Mesendoderm (in vitro differentiated cells): Measurements from ENCODE around the gene ABCB11.

ENCODE experiments used
- DNase-seq: peaks from one replicate; pipeline ENCODE4 v3.0.0; 2013
- H2AK5ac ChIP-seq: 2 replicates; pipeline ENCODE4 v1.6.1; 2013; ENCODE audit warnings: low read length, inconsistent platforms
- H2BK120ac ChIP-seq: 2 replicates; pipeline ENCODE4 v1.6.1; 2013; ENCODE audit warnings: low read depth, mild to moderate bottlenecking, low read length, moderate library complexity, mixed read lengths
- H2BK15ac ChIP-seq: replicated peaks from 2 replicates; pipeline ENCODE4 v1.6.1; 2013; ENCODE audit warnings: low read depth, mild to moderate bottlenecking, moderate library complexity
- H2BK5ac ChIP-seq: 2 replicates; pipeline ENCODE4 v1.6.1; 2013; ENCODE audit warnings: low read length, inconsistent platforms
- H3K18ac ChIP-seq: 2 replicates; pipeline ENCODE4 v1.6.1; 2013; ENCODE audit warnings: mild to moderate bottlenecking, low read length, mixed read lengths
- H3K23ac ChIP-seq: one replicate; pipeline ENCODE4 v1.6.1; 2013; ENCODE audit warnings: low read length
- H3K27ac ChIP-seq: 2 replicates; pipeline ENCODE4 v1.5.1; 2013; ENCODE audit warnings: low read depth, mild to moderate bottlenecking, inconsistent platforms, low read length, moderate library complexity
- H3K27me3 ChIP-seq: 2 replicates; pipeline ENCODE4 v1.6.1; 2013; ENCODE audit warnings: low read length, control low read depth, mild to moderate bottlenecking, inconsistent platforms; ENCODE audit not compliant: insufficient read depth, poor library complexity
- H3K36me3 ChIP-seq: 2 replicates; pipeline ENCODE4 v1.6.1; 2013; ENCODE audit warnings: low read length, inconsistent platforms; ENCODE audit not compliant: control insufficient read depth, insufficient read depth
- H3K4ac ChIP-seq: one replicate; pipeline ENCODE4 v1.6.1; 2013; ENCODE audit warnings: low read depth, mild to moderate bottlenecking, low read length, moderate library complexity
- H3K4me1 ChIP-seq: 2 replicates; pipeline ENCODE4 v1.6.1; 2013; ENCODE audit warnings: low read depth, low read length, inconsistent platforms; ENCODE audit not compliant: control insufficient read depth
- H3K4me2 ChIP-seq: 2 replicates; pipeline ENCODE4 v1.6.1; 2013; ENCODE audit warnings: low read length
- H3K4me3 ChIP-seq: 2 replicates; pipeline ENCODE4 v1.5.1; 2013; ENCODE audit warnings: mild to moderate bottlenecking, low read length
- H3K56ac ChIP-seq: one replicate; pipeline ENCODE4 v1.6.1; 2013; ENCODE audit warnings: low read length
- H3K79me1 ChIP-seq: 2 replicates; pipeline ENCODE4 v1.6.1; 2013; ENCODE audit warnings: low read length, inconsistent platforms
- H3K79me2 ChIP-seq: 2 replicates; pipeline ENCODE4 v1.6.1; 2013; ENCODE audit warnings: mild to moderate bottlenecking, low read length; ENCODE audit not compliant: control insufficient read depth, insufficient read depth
- H3K9ac ChIP-seq: 2 replicates; pipeline ENCODE4 v1.6.1; 2013; ENCODE audit warnings: low read length, inconsistent platforms
- H4K5ac ChIP-seq: one replicate; pipeline ENCODE4 v1.6.1; 2013; ENCODE audit warnings: low read length
- H4K8ac ChIP-seq: one replicate; pipeline ENCODE4 v1.6.1; 2013; ENCODE audit warnings: low read depth, mild to moderate bottlenecking, control low read depth, low read length, moderate library complexity
- WGBS: extraction: QIAGEN DNeasy Blood & Tissue Kit; methylation state at CpG from one replicate; pipeline ENCODE4 v1.1.7; 2013; ENCODE audit warnings: low lambda C conversion rate, missing lambda C conversion rate; ENCODE audit not compliant: insufficient coverage; ENCODE audit errors: extremely low coverage; 5-methylcytosine and 5-hydroxymethylcytosine counted together

Gene ABCB11

DNA sequence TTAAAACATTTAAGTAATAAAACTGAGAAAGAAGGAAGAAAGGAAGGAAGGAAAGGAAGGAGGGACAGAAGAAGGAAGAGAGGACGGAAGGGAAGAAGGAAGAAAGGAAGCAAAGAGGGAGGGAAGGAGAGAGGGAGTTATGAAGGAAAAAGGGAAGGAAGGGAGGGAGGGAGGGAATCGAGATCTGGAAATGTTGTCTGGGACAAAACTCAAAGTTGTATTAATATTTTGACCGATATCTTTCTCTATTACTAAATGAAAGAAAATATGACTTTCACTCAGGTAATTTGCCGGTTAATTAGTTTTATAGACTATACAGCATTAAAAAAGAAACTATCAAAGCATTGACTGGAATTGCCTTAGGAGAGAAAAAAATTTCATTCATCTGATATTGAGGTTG, 85.6 kb downstream of the ABCB11 start:
- H4K5ac ChIP-seq = no peak overlapping the region
- no peak overlapping the region for H3K9ac ChIP-seq
- no peak for DNase-seq
- no peak overlapping the region for H3K4me2 ChIP-seq
- H2BK15ac ChIP-seq = no peak overlapping the region
- no peaks in the 10 kb centered on the region for H3K4me1 ChIP-seq
- no peaks in the 10 kb centered on the region for H3K36me3 ChIP-seq
- no CpG with 5 or more reads among the region's 4 CpGs for WGBS
- no peak overlapping the region for H3K23ac ChIP-seq
- no peak overlapping the region for H3K27ac ChIP-seq
- no peak overlapping the region for H3K4ac ChIP-seq
- H3K18ac ChIP-seq = no peak overlapping the region
- no peaks in the 10 kb centered on the region for H3K79me2 ChIP-seq
- H3K56ac ChIP-seq = no peak overlapping the region
- no peak overlapping the region for H2BK120ac ChIP-seq
- no peaks in the 10 kb centered on the region for H3K79me1 ChIP-seq
- H2BK5ac ChIP-seq = no peak overlapping the region
- H3K27me3 ChIP-seq = no peaks in the 10 kb centered on the region
- H4K8ac ChIP-seq = no peak overlapping the region
- H2AK5ac ChIP-seq = no peak overlapping the region
- no peak overlapping the region for H3K4me3 ChIP-seq

DNA sequence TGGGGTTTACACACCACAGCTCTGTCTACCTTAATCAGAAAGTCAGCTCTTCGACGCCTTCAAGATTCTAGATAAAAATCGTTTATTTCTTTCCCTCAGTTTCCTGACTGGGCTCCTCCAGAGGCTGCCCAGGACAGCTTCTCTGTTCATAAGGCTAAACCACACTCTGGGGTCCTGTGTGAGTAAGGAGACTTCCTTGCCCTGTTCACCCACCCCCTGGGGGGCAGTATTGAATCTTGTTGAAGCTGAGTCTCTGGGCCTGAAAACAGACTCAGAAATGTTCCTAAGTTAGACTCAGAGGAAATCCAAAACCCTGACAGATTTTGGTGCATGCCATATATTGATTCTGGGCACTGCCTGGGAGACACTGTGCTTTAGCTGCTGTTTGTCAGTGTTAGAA, 87.1 kb downstream of the ABCB11 start:
- DNase-seq = peak; percentile 31
- WGBS = no CpG with 5 or more reads among the region's 3 CpGs
- H3K79me2 ChIP-seq = no peaks in the 10 kb centered on the region
- H2BK120ac ChIP-seq = no peak overlapping the region
- H3K56ac ChIP-seq = no peak overlapping the region
- H3K4me1 ChIP-seq = no peaks in the 10 kb centered on the region
- no peak overlapping the region for H2BK5ac ChIP-seq
- no peak overlapping the region for H3K27ac ChIP-seq
- no peaks in the 10 kb centered on the region for H3K36me3 ChIP-seq
- no peak overlapping the region for H3K18ac ChIP-seq
- no peaks in the 10 kb centered on the region for H3K79me1 ChIP-seq
- H4K5ac ChIP-seq = no peak overlapping the region
- H3K4me3 ChIP-seq = no peak overlapping the region
- H2BK15ac ChIP-seq = no peak overlapping the region
- H3K9ac ChIP-seq = no peak overlapping the region
- H4K8ac ChIP-seq = no peak overlapping the region
- no peak overlapping the region for H3K23ac ChIP-seq
- H3K27me3 ChIP-seq = no peaks in the 10 kb centered on the region
- H2AK5ac ChIP-seq = no peak overlapping the region
- H3K4ac ChIP-seq = no peak overlapping the region
- H3K4me2 ChIP-seq = no peak overlapping the region

DNA sequence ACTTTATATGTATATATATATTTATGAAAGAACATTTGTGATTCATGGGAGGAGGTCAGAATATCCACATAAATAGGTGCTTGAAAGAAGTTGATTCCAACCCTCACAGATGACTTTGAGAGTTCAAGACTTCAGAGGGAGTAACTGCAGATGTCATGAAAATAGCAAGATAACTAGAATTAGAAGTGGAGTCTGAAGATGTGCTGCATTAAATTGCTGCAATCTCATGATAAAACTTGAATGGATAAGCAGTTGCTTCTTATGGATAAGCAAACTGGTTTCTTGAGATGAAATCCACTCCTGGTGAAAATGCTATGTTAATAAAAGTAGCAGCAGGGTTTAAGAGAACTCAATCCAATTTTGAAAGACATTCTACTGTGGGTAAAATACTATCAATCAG, 89.8 kb downstream of the ABCB11 start:
- Histone ChIP-seq H3K4me2 (no peak overlapping the region), H3K27ac (no peak overlapping the region), H2AK5ac (no peak overlapping the region), H3K23ac (no peak overlapping the region), H3K4ac (no peak overlapping the region), H3K4me3 (no peak overlapping the region), H3K9ac (no peak overlapping the region), H3K36me3 (no peaks in the 10 kb centered on the region), H3K27me3 (no peaks in the 10 kb centered on the region), H3K79me1 (no peaks in the 10 kb centered on the region), H3K4me1 (no peaks in the 10 kb centered on the region), H3K18ac (no peak overlapping the region), H2BK5ac (no peak overlapping the region), H4K5ac (no peak overlapping the region), H4K8ac (no peak overlapping the region), H2BK120ac (no peak overlapping the region), H3K79me2 (no peaks in the 10 kb centered on the region), H3K56ac (no peak overlapping the region), H2BK15ac (no peak overlapping the region)
- no peak for DNase-seq

DNA sequence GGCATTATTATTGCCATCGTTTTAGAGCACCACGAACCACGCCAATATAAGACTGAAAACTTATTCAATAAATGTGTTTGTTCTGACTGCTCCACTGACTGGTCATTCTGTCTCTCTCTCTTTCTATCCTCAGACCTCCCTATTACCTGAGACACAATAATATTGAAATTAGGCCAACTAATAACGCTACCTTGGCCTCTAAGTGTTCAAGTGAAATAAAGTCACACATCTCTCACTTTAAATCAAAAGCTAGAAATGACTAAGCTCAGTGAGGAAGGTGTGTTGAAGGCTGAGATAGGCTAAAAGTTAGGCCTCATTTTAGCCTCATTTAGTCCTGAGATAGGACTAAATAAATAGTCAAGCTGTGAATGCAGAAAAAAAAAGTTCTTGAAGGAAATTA, 91.2 kb downstream of the ABCB11 start:
- no peak for DNase-seq

DNA sequence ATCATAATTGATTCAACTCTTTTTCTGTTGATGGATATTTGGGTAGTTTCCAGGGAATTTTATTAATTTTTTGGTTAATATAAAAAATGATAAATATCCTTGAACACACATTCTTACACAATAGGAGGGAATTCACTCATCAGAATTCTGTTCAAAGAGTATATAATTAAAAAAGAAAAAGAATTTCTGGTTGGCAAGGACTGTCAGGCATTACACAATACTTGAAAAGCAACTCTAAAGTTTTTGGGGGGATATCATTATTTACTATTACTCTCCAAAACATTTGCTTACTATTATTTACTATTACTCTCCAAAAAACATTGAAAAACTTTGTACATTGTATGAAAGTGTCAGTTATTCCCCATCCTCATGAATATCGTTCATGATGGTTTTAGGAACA, 92.1 kb downstream of the ABCB11 start:
- Histone ChIP-seq H3K4me3 (no peak overlapping the region), H3K27ac (no peak overlapping the region), H3K23ac (no peak overlapping the region), H3K4me1 (peaks cover 2% of the 10 kb centered on the region), H3K56ac (no peak overlapping the region), H4K8ac (no peak overlapping the region), H3K36me3 (no peaks in the 10 kb centered on the region), H2BK15ac (no peak overlapping the region), H2BK5ac (no peak overlapping the region), H2BK120ac (no peak overlapping the region), H3K79me1 (no peaks in the 10 kb centered on the region), H3K27me3 (no peaks in the 10 kb centered on the region), H3K4me2 (no peak overlapping the region), H4K5ac (no peak overlapping the region), H3K79me2 (no peaks in the 10 kb centered on the region), H2AK5ac (no peak overlapping the region), H3K9ac (no peak overlapping the region), H3K4ac (no peak overlapping the region), H3K18ac (no peak overlapping the region)
- DNase-seq = no peak
- whole genome bisulfite sequencing = no CpG with 5 or more reads among the region's 1 CpG

More for the DNA sequence above, 91.2 kb downstream of the ABCB11 start:
- H4K5ac ChIP-seq = no peak overlapping the region
- peaks cover 2% of the 10 kb centered on the region for H3K4me1 ChIP-seq
- no peak overlapping the region for H4K8ac ChIP-seq
- H3K56ac ChIP-seq = no peak overlapping the region
- no peak overlapping the region for H3K27ac ChIP-seq
- no peak overlapping the region for H2BK5ac ChIP-seq
- no peak overlapping the region for H2AK5ac ChIP-seq
- H3K36me3 ChIP-seq = no peaks in the 10 kb centered on the region
- no peak overlapping the region for H3K4me2 ChIP-seq
- no peaks in the 10 kb centered on the region for H3K79me1 ChIP-seq
- no peak overlapping the region for H3K18ac ChIP-seq
- no peak overlapping the region for H2BK120ac ChIP-seq
- H3K4ac ChIP-seq = no peak overlapping the region
- H3K79me2 ChIP-seq = no peaks in the 10 kb centered on the region
- no peak overlapping the region for H3K23ac ChIP-seq
- H3K4me3 ChIP-seq = no peak overlapping the region
- no peak overlapping the region for H2BK15ac ChIP-seq
- H3K27me3 ChIP-seq = no peaks in the 10 kb centered on the region
- H3K9ac ChIP-seq = no peak overlapping the region
- no CpG with 5 or more reads among the region's 4 CpGs for WGBS

DNA sequence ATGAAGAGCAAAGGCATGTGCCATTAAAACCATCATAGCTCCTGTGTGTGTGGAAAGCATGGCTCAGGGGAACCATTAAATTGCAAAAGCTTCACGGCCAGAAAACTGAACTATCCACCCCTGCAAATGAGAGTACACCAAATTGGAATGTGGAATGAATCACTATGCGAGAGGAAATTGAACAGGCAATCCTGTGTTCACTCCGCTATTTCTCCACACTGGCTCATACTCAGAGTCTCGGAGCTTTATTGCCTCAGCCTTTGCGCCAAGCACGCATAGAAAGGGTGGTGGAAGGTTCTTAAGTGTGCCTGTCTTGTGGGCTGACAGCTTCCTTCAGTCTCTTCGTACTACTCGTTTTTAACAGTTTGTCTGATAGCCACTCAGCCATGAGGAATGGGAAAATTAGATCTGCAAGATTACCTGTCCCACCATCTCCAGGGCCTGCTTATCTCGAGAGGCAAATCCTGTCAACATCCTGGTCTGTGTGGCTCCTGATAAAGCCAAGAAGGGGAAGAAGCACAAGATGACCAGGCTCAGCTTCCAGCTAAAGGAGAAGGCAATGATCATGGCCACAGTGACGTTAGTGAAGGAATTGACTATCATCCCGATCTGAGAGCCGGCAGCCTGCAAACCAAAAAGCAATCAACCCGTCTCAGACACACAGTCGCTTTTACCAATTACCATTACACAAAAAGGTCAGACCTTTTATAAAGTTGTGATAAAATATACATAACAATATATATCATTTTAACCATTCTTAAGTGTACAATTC, 95.1 kb downstream of the ABCB11 start:
- Histone ChIP-seq H3K79me2 (no peaks in the 10 kb centered on the region), H3K79me1 (no peaks in the 10 kb centered on the region), H3K36me3 (no peaks in the 10 kb centered on the region), H3K18ac (no peak overlapping the region), H3K23ac (no peak overlapping the region), H2BK120ac (no peak overlapping the region), H3K27ac (no peak overlapping the region), H2BK15ac (no peak overlapping the region), H2BK5ac (peak overlapping the region; percentile 34), H3K4me1 (peaks cover 2% of the 10 kb centered on the region), H3K4me2 (no peak overlapping the region), H3K4me3 (no peak overlapping the region), H4K5ac (no peak overlapping the region), H3K27me3 (no peaks in the 10 kb centered on the region), H2AK5ac (no peak overlapping the region), H3K56ac (no peak overlapping the region), H4K8ac (no peak overlapping the region), H3K4ac (no peak overlapping the region), H3K9ac (no peak overlapping the region)
- WGBS = no CpG with 5 or more reads among the region's 14 CpGs
- peak; percentile 89 for DNase-seq
